Activated CD4-positive, CD25-positive, alpha-beta regulatory T cell (primary cell): ENCODE measurements around the gene DPP7.

Source experiments
- DNase-seq, 4 experiments: peaks; one replicate each; lab custom pipeline; 2025; lab: John Stamatoyannopoulos, UW

DPP7 gene

DNA sequence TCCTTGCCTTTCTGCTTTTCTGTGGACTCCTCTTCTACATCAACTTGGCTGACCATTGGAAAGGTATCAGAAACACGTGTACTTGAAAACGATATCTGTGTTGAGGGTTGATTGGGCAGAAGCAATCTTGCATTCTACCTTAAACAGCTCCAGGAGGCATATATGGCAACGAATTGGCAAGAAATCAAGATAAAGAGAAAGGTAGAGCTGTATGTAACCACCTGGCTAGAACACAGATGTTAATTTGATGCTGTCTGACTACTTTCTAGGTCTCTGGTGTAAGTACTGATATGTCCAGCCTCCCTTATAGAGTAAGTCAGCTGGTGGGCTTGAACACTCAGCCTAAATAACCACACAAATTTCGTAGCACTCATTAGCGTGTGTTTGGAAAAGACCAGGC is 26.4 kb downstream of the DPP7 start:
- no peak for DNase-seq

DNA sequence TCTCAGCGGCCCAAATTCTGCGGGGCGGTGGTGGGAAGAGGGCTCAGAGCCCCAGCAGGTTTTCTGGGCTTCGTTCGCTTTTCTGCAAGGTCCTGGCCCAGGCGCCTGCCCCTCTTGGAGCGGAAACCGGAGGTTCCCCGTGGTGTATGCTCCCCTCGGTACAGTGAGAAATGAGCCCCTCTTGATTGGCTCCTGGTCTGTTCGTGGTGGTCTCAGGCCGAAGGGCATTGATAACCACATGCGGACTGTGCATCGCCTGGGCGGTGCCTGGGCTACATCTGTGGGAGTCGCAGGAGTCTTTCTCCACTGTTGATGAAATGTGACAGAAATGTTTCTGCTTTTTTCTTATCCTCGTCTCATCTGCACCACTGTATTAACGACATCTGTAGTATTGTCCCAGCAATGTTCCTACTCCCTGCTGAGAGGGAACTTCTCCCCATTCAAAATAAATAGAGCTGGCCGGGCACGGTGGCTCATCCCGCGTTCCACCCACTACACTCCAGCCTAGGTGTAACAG is 27.1 kb downstream of the DPP7 start:
- no peak for DNase-seq

DNA sequence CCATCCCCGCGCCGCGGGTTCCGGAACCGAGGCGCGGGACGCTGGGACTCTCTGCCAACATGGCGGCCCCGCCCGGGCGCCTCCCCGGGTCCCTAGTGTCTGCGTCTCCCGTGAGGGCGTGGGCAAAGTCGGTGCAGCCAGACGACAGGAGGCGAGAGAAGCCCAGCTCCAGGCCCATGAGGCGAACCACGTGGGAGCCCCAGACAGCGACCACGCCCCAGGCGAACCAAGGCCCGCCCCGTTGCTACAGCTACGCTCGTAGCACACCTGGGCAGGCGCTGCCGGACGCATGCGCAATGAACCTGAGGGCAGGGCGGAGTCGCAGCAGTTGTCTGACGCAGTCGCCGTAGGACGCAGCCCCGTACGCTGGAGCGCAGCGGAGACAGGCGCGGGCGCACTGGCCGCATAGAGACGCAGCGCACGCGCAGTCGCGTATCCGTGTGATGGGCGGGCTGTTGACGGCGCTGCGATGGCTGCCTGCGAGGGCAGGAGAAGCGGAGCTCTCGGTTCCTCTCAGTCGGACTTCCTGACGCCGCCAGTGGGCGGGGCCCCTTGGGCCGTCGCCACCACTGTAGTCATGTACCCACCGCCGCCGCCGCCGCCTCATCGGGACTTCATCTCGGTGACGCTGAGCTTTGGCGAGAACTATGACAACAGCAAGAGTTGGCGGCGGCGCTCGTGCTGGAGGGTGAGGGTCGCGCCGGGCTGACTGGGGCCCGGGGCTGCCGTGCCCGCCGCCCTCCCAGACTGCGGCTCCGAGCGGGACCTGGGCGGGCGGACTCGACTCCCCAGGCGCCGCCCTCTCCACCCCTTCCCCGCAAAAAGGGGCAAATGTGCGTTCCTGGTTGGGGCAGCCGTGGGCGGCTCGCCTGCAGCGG is 27.8 kb downstream of the DPP7 start, which contains the start of gene MAN1B1:
TSS of gene MAN1B1 (plus strand) at position 455 of the 878 bp plus-strand sequence. CDS start at position 470, 15 bp downstream.
- DNase-seq, result peak; percentile 95 to 99 (median 97)

DNA sequence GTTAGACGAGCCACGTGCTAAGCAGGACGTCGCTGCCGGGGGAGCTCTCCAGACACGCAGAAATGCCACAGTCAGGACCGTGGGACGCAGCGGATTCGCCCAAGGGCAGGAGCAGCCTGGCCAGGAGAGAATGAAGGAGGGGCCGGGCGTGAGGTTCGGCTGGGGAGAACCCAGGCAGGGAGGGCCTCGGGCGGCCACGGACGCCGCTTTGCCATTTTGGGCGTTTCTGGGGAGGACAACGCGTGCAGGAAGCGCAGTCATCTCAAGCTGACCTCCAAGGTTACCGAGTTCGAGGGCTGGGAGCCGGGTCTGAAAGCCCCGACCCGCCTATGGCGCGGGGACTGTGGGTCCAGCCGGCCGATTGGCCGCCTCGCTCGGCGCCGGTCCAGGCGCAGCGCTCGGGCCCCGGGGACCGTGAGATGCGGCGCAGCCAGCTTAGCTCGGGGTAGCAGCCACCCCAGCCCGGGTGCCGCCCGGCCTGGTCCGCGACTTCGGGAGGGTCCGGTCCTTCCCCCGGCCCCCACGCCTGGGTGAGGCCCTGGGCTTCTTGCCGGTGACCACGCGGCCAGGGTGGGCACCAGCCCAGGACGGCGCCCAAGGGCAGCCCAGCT is 28.5 kb downstream of the DPP7 start:
- peak in 1 of 4 experiments; percentile 47 for DNase-seq

DNA sequence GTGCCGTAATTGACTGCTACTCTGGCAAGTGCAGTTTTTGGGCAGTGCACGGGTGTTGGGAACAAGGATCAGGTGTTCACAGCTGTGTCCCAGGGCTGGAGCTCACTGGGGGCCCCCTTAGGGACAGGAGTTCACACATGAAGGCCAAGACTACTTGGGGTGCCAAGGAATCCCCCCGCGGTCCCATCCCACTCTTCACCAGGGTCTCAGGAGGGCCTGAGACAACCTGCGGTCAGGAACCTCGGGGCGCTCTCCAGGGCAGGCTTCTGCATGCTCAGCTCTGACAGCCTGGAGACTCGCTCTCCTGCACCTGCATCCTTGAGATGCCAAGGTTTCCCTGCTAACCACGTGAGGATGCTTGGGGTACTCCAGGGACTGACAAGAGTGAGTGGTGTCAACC is 30.0 kb downstream of the DPP7 start:
- no peak for DNase-seq

DNA sequence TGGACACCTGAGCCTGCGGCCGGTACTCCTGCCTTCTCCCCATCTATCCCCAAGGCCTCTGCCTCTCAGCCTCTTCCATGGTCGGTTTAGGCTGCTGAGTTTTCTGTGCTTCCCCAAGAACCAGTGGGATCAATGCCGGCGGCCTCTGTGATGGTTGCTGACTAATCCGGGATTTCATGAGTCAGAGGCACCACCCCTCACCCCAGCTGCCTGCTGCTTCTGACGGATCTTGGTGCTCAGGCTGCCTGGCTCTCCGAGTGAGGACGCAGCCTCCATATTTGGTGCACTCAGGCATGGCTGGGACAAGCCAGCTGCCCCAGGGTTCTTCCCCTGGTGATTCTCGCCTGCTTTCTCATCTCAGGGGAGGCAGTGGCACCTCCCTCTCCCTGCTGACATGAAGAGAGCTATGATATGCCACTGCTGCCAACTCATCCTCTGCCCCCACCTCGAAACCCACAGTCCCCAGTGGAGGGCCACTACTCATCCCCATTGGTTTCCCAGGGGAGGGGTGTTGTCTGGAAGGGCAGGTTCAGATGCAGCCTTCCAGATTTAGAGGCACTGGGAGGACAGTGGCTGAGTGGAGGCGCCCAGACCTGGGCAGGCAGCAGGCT is 31.0 kb downstream of the DPP7 start:
- DNase-seq, result no peak

DNA sequence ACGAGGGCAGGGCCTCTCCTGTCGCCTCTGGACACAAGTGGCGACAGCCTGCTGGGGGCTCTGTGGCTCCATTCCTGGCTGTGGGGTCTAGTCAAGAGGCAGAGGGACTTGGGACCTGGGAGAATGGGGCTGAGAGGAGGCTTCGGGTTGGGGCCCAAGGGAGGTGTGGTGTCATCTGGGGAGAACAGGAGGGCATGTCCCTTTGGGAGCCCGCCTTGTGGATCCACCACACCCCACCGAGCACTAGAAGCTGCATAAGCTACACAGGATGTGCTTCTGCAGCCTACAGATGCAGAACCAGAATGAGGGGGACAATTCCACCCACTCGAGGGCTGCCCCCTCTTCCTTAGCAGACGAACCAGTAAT is 31.6 kb downstream of the DPP7 start:
- no peak for DNase-seq

DNA sequence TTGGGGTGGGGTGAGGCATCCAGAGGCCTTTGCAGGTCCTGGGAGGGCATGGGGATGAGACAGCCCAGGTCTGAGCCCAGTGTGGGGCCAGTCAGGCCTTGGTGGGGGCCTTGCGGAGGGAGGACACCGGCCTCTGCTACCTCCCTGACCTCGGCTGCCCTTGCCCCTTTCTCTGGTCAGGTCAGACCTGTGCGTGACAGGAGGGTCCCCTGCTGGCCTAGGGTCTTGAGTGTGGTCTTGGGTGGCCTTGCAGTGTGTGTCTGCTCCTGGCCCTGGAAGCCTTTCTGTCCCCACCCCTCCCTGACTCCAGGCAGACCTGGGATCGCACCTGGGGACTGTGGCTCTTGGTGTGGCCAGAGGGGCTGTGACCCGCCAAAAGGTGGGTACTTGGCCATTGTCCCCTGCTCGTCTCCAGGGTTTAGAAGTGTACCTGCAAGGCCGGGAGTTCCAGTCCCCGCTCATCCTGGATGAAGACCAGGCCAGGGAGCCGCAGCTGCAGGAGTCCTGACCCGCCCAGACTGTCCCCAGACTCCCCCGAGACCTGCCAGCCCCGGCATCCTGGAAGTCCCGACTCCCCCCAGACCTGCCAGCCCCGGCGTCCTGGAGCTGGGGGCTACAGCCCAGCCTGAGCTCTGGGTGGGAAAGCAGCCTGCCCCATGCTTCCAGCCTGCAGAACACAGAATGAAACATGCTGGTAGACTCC is 32.2 kb downstream of the DPP7 start:
- no peak for DNase-seq

DNA sequence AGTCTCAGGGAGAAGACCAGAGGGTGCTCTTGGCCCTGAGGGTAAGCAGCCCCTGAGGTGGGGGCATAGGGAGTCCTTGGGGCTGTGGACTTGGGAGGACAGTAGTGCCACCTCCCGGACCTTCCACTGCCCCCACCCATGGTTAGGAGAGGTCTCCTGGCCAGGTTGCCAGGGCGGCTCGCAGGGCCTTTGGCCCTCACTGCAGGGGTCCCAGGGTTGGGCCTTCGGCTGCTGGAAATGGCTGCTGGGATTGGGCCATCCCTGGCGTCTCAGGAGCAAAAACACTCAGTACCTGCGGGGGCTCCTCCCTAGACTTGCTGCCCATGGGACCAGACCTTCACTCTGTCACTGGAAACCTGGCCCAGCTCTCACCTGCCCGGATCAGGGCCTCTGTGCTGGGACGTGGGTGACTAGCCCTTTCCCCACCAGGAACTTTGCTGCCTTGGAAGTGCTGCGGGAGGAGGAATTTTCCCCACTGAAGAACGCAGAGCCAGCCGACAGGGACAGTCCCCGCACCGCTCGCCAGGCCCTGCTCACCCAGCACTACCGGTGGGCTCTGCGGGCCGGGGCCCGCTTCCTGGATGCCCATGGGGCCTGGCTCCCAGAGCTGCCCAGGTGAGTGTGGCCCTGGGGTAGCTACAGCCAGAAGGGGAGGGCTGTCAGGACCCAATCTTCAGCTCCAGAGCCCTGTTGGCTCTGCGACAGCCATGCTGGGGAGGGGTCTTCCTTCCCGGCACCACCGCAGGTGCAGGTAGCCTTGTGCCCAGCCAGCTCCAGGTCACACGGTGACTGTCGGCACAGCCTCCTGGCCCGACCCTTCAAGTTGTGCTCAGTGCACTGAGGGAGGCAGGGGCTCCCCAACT is 34.0 kb downstream of the DPP7 start:
- no peak for DNase-seq

DNA sequence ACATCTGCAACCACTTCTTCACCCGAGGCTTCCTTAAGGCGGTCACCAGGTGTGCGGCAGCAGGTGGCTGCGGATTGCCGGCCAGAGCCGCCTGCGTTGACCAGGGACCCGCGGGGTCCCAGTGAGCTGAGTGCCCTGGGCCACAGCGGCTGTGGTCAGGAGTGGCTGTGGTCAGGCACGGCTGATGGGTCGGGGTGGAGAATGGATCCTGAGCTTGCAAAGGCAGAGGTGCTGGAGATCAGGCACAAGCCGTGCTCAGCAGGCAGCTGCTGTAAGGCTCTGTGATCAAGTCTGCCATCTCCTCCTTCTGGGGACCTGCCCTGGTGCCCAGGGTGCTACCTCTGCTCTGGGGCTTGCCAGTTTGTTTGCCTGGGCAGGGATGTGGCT is 35.1 kb downstream of the DPP7 start:
- no peak for DNase-seq

DNA sequence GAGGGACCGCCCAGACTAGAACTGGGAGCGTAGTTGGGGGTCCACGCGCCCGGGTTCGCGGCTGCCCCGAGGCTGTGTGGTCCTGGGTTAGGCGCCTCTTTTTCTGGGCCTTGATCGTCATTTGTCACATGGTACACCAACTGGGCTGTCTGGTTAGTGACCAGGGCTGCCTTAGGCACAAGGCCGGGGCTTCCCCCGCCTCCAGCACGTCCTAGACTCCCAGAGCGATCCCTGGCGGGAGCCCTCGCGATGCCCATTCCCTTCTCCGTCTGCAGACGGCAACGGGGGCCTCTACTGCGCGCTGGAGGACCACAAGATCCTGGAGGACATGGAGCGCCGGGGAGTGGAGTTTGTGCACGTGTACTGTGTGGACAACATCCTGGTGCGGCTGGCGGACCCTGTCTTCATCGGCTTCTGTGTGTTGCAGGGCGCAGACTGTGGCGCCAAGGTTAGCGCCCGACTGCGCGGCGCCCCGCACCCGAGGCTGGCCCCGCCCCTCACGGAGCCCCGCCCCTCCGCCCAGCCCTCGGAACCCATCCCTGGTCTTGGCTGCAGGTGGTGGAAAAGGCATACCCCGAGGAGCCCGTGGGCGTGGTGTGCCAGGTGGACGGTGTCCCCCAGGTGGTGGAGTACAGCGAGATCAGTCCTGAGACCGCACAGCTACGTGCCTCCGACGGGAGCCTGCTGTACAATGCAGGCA is 35.7 kb downstream of the DPP7 start:
- DNase-seq, result no peak

DNA sequence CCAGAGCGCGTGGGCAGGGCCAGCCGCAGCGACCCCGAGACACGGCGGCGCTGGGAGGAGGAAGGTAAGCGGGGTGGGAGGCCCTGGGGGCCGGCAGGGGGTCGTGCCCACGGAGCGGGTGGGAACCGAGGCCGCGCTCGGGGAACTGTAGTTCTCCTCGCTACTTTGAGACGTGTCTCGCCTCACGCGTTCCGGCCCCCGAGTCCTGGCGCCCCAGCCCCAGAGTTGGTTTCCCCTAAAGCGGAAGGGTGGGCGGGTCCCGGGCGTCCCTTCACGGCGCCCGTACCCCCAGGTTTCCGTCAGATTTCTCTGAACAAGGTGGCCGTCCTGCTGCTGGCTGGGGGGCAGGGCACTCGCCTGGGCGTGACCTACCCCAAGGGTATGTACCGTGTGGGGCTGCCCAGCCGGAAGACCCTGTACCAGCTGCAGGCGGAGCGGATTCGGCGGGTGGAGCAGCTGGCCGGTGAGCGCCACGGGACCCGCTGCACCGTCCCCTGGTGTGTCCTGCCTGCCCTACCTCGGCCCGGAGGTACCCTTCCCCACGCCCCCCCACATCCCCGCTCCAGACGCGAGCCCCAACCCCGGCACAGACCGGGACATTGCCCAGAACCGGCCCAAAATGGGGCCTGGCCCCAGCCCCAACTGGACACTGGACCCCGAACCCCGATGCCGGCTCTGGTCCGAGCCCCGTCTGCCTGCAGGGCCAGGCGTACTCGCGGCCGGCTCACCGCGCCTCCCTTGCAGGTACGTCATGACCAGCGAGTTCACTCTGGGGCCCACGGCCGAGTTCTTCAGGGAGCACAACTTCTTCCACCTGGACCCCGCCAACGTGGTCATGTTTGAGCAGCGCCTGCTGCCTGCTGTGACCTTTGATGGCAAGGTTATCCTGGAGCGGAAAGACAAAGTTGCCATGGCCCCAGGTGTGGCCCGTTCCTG is 36.5 kb downstream of the DPP7 start:
- DNase-seq, result peak in 1 of 4 experiments; percentile 31

DNA sequence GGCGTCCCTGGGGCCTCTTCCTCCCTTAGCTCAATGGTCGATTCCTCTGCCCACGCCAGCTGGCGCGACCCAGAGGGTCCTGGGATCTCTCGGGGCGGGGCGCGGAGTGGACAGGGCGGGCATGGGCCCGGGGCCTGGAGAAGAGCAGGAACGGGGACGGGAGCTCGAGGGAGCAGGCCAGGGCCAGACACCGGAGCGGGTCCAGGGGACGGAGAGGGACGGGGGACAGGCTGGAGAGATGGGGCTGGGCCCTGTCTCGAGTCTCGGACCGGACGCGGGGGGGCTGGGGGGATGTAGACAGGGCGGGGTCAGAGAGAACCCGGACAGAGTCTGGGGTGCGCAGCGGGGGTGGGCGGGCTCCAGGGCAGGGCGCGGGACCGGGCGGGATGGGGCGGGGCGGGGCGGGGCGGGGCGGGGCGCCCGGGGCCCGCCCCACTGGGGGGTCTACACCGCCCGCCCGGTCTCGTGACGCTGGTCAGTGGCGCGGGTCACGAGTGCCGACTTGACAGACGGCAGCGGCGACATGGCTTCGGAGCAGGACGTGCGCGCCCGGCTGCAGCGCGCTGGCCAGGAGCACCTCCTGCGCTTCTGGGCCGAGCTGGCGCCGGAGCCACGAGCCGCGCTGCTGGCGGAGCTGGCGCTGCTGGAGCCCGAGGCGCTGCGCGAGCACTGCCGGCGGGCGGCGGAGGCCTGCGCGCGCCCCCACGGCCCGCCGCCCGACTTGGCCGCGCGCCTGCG is 37.4 kb downstream of the DPP7 start, which contains the start of gene UAP1L1:
TSS of gene UAP1L1 (plus strand) at position 508 of the 738 bp plus-strand sequence. CDS start at position 524, 16 bp downstream.
- no peak for DNase-seq

DNA sequence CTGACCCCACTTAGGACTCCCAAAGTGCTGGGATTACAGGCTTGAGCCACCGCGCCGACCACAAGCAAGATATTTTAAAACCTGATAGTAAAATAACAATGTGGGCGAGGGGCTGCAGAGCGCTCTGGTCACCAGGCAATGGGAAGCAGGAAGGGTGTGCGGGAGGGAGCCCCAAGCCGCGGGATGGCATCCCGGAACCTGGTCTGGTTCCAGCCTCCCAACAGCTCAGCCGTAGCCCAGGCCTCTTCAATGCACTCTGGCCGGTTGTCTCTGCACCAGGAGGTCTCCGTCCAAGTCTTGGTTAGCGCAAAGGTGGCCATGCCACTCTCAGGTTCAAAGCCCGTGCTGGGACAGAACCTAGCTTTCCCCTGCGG is 37.9 kb downstream of the DPP7 start:
- no peak for DNase-seq

DNA sequence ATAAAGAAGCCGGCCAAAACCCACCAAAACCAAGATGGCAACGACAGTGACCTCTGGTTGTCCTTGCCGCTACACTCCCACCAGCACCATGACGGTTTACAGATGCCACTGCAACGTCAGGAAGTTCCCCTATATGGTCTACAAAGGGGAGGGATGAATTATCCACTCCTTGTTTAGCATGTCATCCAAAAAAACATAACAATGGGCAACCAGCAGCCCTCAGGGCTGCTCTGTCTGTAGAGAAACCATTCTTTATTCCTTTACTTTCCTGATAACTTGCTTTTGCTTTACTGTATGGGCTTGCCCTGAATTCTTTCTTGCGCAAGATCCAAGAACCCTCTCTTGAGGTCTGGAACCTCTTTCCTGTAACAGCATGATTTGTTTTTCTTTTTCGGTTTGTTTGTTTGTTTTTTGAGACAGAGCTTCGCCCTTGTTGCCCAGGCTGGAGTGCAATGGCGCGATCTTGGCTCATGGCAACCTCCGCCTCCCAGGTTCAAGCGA is 39.2 kb downstream of the DPP7 start:
- no peak for DNase-seq

DNA sequence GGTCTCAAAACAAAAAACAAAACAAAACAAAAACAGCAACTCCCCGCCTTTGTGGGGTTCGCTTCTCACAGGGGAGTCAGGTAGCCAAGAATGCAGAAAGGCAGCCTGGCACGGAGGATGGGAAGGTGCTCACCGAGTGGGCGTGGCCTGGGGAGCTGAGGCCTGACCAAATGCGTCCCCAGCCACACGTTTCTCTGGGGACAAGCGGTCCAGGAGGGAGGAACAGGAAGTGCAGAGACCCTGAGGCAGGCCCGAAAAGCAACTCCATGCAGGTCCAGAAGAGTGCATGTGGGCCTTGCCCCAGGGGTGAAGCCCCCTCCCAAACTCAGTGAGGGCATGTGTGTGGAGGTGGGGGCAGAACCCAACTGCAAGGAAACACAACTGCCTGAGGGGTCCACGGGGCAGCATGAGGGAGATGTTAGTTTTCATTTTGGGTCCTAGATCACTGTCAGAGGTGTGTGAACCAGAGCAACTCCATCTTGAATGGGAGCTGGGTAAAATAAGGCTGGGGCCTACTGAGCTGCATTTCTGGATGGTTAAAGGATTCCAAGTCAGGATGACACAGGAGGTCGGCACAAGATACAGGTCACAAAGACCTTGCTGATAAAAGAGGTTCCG is 39.8 kb downstream of the DPP7 start:
- no peak for DNase-seq

DNA sequence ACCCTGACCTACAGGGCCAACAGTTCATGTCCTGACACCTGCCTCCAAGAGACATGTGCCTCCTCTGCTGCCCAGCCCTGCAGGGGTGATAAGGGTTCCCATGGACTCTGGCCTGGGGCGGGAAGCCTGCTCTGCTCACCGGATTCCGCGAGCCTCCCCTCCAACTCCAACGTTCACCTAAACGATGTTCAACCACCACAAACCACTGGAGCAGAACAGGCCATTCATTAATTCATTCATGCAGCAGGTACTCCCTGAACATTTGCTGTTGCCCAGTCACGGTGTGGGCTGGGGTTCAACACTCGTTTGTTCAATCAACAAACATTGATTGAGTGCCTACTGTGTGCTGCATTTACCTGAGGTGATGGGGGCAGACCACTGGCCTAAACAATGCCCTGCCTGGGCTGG is 40.5 kb downstream of the DPP7 start:
- no peak for DNase-seq

DNA sequence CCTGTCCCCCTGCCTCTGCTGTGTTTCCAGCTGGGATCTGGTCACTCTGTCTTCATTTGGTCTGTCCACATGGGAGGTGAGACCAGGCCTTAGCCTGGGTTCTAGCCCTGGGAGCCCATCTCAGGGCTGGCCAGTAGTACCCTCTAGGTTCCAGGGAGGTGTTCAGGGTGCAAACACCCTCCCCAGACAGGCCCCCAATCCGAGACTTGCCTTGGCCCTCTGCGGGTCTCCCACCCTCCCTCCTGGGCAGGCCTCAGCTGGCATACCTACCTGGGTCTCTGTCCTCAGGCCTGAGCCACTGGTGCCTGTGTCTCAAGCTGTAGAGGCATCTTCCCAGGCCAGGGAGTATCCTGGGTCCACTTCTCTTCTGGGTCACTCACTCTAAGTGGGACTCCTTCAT is 43.3 kb downstream of the DPP7 start:
- DNase-seq, result no peak
